CD4-positive, alpha-beta T cell treated with Interleukin-12 subunit alpha and Interleukin-12 subunit beta, for 1 hour (primary cell): ENCODE measurements around the gene HTT.

Experiments used
- DNase-seq: peaks from one replicate; pipeline ENCODE4 v3.0.0-alpha.2; 2020

The HTT gene

DNA sequence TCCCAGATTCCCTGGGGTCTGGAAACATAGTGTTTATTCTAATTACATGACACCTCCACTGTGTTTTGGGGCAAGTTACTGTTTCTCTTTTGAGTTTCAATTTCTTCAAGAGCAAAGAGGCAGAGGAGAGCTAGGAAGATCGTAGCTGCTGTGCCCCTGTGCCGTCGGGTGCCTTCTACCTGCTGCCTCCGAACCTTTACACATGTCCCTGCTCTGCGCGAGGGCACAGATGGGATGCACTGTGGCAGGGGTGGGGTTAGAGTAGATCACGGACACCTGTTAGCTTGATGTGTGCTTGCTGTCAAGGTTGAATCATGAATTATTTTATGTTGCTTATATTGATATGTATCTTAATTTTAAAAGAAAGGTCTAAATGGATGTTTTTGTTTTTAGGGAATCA, 103.4 kb downstream of the HTT start:
- no peak for DNase-seq

DNA sequence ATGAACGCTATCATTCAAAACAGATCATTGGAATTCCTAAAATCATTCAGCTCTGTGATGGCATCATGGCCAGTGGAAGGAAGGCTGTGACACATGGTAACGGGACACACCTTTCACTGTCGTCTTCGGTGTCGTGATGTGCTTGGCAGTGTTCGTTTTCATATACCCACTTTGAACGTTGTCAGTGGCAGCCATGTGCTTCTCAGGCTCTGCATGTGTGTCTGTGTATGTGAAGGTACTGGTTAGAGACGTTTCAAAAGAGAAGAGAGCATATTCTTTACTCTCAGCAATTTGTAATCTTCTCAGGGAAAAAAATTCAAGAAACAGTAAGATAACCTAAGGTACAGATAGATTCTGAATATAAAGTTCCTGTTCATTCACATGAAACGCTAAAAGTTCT, 103.9 kb downstream of the HTT start:
- no peak for DNase-seq

DNA sequence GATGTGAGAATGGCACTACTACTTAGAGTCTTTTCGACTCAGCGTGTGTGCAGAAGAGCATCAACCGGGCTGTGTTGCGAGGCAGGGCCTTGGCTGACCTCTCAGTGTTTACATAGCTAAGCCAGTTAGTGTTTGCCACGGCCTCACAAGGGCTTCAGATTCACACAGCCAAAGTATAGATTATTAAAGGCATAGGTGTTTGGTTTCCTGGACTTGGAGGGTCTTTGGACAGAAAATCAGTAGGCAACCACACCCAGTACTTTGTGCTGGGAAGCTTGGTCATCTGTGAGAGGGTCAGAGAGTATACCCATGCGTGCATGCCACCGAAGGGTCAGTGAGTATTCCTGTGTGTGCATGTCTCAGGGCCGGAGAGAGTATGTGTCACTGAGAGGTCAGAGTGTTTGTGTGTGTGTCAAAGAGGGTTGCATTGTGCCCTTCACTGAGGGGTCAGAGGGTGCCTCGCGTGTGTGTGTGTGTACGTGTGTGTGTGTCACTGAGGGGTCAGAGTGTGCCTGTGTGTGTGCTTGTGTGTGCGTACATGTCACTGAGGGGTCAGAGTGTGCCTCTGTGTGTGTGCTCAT, 104.7 kb downstream of the HTT start:
- no peak for DNase-seq

DNA sequence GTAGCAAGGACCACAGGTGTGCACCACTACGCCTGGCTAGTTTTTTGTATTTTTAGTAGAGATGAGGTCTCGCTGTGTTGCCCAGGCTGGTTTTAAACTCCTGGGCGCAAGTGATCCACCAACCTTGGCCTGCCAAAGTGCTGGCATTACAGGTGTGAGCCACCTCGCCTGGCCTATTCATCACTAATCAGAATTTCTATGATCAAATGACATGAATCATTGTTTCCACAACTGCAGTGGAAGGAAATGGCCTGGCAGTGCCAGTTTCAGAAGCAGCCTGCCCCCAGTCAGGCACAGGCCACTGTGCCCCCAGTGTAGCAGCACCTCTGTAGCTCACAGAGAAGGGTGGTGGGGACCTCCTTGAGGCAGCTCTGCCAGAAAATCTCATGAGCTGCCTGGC, 108.5 kb downstream of the HTT start:
- DNase-seq: no peak

DNA sequence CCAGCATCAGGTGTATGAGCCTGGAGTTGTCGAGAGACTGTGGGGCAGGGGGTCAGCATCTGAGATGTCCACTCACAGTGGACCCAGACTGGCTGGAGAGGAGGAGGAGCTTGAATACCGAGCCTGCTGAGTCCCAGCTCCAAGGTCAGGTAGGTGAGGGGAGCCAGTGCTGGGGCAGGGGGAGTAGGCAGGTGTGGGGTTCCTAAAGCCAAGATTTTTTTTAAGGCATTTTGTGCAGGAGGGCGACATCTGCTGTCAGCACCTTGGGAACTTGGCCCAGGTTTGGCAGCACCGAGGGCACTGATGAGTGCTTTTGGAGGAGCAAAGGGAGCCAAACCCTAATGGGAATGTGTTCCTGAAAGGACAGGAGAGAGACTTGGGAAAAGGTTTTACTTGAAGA, 110.2 kb downstream of the HTT start:
- no peak for DNase-seq

DNA sequence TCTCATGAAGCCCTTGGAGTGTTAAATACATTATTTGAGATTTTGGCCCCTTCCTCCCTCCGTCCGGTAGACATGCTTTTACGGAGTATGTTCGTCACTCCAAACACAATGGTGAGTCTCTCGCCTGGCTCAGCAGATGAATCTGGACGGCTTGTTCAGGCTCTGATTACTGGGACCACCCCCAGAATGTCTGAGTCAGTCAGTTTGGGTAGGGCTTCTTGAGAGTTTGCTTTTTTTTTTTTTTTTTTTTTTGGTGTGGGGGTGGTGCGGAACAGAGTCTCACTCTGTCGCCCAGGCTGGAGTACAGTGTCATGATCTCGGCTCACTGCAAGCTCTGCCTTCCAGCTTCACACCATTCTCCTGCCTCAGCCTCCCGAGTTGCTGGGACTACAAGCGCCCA, 112.1 kb downstream of the HTT start:
- no peak for DNase-seq

DNA sequence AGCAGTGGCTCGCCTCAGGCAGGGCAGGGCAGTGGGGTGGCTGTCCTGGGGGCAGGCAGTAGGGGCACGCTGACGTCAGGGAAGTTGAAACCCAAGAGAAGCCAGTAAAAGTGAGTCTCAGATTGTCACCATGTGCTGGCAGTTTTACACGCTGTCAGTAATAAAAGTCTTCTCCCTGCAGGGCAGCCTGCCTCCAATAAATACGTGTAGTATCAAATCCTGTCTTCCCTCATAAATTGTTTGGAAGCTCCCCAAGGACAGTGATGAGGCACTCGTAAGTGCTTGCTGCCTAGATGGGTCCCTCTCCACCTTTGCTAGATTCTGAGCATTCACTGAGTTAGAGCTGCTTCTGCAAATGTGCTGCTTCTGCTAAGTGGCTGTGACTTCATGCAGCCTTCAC, 113.6 kb downstream of the HTT start:
- DNase-seq: no peak

DNA sequence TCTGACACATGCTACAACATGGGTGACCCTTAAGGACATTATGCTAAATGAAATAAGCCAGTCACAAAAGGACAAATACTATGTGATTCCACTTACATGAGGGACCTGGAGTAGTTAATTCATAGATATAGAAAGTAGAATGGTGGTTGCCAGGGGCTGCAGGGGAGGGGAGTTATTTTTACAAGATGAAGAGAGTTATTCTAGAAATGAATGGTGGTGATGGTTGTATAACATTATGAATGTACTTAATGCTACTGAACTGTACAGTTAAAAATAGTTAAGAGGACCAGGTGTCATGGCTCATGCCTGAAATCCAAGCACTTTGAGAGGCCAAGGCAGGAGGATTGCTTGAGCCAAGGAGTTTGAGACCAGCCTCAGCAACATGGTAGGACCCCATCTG, 115.0 kb downstream of the HTT start:
- no peak for DNase-seq

DNA sequence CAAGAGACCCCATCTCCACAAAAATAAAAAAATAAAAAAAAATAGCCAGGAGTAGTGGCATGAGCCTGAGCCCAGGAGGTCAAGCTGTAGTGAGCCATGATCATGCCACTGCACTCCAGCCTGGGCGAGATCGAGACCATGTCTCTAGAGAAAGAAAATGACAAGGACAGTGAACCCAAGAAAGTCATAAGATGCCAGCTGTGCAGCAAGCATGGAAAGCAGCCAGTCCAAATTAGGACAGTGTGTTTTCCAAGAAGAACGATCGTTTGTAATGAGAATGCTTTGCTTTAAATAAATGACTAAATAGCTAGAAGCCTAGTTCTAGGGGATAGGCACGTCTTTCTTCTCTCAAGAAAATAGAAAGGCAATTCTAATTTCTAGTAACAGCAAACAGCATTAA, 116.1 kb downstream of the HTT start:
- DNase-seq: no peak

DNA sequence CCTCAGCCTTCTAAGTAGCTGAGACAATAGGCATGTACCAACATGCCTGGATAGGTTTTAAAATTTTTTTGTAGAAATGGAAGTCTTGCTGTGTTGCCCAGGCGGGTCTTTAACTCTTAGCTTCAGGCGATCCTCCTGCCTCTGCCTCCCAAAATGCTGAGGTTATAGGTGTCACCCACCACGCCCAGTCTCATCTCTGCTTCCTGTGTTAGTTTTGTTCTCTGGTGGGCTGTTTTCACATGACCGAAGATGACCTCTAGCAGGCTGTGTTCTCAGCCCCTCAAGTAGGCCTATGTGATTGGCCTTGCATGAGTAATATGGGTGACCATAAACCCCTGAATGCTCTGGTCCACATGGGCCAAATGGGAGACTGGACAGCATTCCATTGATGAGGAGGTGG, 117.7 kb downstream of the HTT start:
- peak; percentile 52 for DNase-seq

DNA sequence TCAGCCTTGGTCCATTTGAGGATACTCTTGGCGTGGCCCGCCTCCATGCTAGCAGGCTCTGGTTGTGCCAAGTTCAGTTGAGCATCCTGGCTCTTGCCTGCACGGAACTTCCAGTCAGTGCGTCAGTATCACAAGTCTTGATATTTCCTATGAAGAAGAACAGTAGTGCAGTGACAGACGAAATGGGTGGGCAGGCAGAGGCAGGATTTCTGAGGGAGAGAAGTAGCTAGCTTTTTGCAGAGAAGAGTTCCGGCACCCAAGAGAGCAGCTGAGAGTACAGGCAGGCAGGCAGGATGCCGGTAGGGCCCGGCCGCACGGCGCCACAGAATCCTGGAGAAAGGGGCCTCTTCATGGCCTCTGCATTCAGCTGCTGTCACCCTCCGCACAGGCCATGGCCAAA, 118.3 kb downstream of the HTT start:
- no peak for DNase-seq

DNA sequence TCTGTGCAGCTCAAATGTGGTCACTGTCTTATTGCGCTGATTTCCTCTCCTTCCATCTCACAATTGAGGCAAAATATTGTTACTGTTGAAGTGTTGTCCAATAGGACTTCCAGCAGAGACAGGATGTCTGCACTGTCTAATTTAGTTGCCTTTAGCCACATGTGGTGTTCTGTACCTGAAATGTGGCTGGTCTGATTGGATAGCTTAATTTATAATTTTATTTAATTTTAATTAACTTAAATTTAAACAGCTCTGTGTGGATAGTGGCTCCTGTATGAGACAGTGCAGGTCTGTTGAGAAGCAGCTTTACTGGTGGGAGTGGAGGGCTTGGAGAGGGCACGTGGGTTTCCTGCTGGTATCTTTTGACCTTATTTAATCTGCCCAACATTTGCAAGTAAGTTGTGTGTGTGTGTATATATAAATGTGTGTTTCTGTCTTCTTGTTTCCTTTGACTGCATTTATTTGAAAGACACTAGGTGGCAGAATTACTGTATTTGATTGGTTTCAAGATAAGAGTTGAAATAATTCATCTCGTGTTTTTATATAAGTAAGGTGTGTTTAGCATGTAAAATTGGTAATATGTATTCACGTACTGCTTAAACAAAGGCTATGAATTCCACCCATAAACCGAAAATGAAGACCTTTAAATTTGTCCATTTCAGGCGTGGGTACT, 119.2 kb downstream of the HTT start:
- DNase-seq: peak; percentile 47

DNA sequence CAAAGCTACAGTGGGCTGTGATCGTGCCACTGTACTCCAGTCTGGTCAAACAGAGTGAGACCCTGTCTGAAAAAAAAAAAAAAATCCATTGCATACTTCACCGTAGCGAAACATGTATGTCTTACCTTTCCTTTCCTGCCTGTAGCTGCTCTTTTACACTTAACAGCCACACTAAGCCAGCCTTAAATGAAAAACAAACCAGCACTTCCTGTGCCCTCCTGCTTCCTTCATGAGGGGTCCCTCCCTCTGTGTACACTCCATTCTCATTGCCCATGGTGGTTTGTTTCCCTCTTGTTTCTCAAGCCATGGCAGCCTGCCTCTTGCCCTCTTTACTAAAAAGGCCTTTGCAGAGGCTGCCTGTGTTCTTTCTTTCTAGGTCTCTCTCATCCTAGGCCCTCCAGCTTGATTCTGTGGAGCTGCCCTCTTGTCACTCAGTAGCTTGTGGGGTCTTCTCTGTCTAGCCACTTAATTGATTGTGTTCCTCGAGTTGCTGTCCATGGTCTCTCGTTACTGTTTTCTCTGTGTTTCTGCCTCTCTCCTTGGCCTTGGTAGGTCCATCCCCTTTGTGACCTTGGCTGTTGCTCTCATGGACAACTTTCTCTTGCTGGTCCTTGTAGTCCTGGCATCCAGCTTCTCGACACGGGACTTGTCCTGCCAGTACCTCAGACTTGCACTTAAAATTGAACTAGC, 122.3 kb downstream of the HTT start:
- no peak for DNase-seq

DNA sequence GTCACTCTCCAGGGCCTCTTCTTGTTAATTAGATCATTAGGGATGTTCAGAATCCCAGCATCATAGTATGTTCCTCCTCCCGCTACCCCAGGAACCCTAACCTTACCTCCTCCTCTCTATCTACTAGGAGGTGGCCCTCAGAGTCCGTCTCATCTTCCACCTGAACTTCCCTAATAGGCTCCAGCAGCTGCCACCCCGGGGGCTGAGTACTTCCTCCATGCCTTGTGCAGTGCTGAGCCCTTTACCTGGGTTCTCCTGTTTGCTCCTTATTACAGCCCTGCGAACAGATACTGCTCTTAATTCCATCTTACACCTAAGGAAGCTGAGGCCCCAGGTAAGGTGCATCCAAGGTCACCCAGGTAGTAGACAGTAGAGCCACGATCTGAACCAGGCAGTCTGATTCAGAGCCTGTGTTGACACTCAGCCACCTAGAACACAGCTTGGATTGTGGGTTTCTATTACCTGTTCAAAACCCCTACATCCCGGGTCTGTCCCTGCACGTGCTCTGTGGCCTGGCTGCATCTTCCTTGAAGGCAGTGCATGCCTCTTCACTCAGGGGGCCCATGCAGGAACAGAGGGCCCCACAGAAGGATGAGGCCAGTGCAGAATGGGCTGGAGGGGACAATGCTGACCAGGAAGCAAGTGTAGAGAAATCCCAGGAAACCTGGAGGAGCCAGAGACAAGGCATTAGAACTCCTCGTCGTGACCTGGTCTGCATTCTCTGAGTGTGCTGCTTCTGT, 123.1 kb downstream of the HTT start:
- DNase-seq: no peak

DNA sequence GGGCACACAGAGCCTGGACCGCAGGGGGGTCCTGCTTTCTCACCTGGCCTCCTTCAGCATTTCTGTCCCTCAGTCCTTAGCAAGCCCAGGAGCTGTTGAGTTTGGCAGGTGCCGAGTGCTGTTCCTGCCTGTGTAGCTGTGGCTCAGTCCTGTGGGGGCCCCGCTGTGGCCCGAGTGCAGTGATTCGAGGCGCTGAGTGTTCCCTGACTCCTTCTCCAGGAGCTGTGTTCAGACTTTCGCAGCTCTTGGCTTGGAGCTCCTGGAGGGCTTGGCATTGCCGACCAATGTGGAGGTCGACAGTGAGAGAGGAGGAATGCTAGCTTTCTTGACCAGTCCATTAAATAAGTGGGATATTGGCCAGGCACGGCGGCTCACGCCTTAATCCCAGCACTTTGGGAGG, 124.4 kb downstream of the HTT start:
- DNase-seq: no peak

DNA sequence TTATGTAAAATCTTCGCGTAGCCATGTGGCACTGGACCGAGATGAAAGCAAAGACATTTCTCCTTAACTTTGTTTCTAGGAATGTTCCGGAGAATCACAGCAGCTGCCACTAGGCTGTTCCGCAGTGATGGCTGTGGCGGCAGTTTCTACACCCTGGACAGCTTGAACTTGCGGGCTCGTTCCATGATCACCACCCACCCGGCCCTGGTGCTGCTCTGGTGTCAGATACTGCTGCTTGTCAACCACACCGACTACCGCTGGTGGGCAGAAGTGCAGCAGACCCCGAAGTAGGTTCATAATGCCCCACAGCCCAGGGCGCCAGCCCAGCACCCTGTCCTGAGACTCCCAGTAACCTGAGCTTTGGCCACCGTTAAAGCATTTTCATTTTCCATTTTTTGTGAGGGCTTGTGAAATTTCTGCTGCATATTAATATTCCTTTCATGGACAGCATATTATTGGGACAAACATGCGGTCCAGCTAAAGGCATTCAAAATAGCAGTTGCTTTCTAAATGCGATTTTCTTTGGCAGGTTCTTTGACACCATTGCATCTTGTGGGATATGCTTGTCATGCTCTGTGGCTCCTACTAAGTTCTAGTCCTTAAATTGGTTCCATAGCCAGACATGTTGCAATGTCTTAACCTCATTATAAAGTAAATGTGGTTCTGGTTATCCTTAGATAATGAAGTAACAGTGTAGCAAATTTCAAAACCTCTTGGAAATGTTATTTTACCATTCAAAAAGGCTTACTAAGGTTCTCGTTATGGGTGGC, 125.4 kb downstream of the HTT start:
- DNase-seq: no peak

DNA sequence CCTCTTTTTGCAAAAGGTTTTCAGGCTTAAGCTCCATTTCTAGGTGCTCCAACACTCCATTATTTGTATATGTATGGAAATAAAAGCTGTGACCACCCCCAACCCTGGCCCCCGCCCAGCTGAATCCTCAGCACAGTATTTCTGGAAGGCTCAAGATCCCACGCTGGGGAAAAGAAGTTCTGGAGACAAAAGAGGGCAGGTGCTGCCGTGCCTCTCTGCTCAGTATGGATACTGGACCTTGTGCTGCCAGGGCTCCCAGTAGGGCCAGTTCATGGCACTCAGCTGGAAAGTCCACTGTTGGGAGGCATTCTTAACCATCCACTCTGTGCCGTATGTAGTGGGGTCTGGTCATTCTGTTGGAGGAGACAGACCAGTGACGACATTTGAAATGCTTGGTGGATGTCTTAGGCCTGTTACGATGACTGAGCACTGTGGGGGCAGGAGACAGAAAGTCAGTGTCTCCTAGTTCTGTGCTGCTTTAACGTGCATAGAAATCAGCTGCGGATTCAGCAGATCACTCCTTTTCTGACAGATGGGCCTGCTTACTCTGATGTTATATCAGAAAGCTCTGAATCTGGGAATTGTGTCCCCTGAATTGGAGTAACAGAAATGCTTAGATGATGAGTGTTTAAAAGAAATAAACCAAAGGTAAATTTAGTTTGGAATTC, 126.1 kb downstream of the HTT start:
- DNase-seq: no peak

DNA sequence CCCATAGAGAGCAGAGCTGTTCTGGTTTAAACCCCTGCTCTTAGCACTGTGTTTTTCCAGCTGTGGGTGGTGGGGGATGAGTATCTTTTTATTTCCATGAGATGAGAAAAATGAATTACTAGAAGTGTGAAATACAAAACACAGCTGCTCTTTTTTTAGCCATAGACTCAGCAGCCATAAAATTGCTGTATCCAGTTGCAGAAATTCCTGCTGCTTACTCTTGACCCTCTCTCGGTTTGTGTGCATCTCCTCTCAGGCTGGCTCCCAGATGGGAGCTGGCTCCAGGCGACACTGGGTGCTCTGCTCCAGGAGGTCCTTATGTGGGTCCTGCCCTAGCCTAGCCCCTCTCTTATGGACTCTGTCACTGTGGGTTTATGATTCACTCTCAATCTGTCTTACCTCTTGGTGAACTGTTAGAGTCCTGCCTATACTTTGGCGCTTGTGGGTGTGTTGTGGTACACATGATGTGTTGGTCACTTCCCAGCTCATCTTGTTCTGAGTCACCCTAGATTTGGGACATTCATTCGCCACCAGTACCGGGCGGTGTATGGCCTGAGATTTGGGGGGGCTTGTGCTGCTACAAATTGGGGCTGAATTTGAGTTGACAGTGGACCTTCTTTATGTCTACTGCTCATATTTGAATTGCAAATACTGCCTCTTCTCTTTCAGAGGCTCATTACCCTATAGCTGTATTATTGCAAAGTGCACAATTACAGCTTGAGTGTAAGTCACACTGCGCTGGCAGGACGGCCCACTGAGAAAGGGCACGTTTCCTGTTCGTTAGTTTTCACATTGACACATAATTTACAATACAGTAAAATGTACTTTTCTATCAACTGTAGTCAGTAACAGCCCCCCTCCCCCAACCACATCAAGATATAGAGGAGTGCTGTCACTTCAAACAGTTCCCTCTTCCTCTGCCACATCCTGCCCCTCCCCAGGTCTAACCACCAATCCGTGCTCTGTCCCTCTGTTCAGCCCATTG, 127.5 kb downstream of the HTT start:
- DNase-seq: peak; percentile 82

DNA sequence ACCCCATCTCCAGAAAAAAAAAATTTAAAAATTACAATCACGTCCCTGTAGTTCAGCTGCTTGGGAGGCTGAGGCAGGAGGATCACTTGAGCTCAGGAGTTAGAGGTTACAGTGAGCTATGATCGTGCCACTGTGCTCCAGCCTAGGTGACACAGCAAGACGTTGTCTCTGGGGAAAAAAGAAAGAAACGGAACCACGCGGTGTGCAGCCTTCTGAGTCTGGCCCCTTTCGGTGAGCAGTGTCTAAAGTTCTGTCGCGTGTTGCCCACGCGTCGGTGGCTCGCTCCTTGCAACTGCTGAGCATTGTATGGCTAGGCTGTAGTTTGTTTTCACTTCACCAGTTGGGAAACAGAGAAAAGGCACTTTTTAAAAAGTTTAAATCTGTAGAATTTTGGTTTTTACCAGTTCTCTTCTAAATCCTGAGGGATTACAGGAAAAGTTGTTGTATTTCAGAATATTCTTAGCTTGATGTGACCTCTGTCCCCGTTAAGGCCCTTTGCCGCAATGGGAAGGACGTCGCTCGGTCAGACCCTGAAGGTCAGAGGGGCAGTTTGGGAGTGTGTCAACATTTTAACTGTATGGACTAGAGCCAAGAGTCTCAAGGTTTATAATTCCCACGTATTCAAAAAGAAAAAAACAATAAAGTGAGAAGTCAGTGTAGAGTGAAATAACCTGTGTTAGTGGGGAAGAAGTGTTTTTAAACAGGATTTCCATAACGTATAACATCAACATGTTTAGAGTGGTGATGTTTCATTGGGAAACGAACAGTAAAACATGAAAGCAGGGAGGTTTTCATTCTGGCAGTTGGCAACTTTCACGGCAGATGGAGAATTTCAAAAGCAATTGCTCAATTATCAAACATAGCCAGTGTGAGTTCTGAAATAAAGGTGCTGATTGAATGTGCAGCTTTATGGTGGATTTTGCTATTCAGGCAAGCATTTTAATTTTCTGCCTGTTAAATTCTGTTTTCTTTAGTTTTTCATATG, 128.6 kb downstream of the HTT start:
- peak; percentile 31 for DNase-seq

DNA sequence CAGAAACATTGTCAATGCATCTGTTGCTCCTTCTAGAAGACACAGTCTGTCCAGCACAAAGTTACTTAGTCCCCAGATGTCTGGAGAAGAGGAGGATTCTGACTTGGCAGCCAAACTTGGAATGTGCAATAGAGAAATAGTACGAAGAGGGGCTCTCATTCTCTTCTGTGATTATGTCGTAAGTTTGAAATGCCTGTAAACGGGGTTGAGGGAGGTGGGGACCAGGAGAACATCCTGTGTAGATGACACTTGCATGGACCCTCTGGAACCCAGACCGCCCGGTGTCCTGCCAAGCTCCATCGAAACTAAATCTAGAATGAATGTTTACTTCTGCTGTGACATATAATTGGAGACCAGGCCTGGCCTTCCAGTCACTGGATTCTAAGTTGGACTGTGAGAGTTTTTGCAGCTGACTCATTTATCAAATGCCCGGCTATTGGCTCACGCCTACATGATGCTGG, 129.5 kb downstream of the HTT start:
- no peak for DNase-seq
